CD4-positive, alpha-beta memory T cell (primary cell): ENCODE results near the gene RHBDL1. TPM values are rescaled to one million over a fixed set of nuclear protein-coding genes. Genes with fewer than 3 reads are reported as not detected.

Experiments
- CTCF ChIA-PET: fragments of 350-600 bp; sonication (Branson Sonifier 250); formaldehyde crosslinking; loops from one replicate; lab custom pipeline; 2021; ENCODE audit warnings: inconsistent platforms; ENCODE audit not compliant: partially characterized antibody; lab: Charles Lee
- POLR2A ChIA-PET: fragments of 350-600 bp; sonication (Branson Sonifier 250); formaldehyde crosslinking; loops from one replicate; lab custom pipeline; 2021; ENCODE audit not compliant: partially characterized antibody; lab: Charles Lee
- DNase-seq, 5 donors: peaks; one replicate each; pipeline versions ENCODE4 v3.0.0 to v3.0.0-alpha.2; 2020 to 2022; ENCODE audit warnings: mixed read lengths in 1 of 5
- H3K27ac ChIP-seq: one replicate; pipeline ENCODE4 v1.7.0; 2013; ENCODE audit warnings: low read depth, low read length
- H3K27me3 ChIP-seq: 2 replicates; pipeline ENCODE4 v1.7.0; 2013; ENCODE audit warnings: mild to moderate bottlenecking, low read length, moderate library complexity; ENCODE audit not compliant: insufficient read depth
- H3K36me3 ChIP-seq: 2 replicates; pipeline ENCODE4 v1.7.0; 2013; ENCODE audit warnings: mild to moderate bottlenecking, low read length, moderate library complexity; ENCODE audit not compliant: insufficient read depth
- H3K4me1 ChIP-seq: 2 replicates; pipeline ENCODE4 v1.7.0; 2013; ENCODE audit warnings: mild to moderate bottlenecking, low read length, moderate library complexity; ENCODE audit not compliant: insufficient read depth
- H3K4me3 ChIP-seq, 2 donors: one replicate each; pipeline ENCODE4 v1.7.0; 2013; ENCODE audit warnings: low read length in 2 of 2, mild to moderate bottlenecking in 1 of 2
- H3K9me3 ChIP-seq, 2 donors: one replicate each; pipeline ENCODE4 v1.7.0; 2013; ENCODE audit warnings: low read length in 2 of 2, control low read depth in 1 of 2; ENCODE audit not compliant: control insufficient read depth in 1 of 2
- H3K27ac Mint-ChIP-seq, 7 donors: one replicate each; pipeline ENCODE4 v1.8.0; 2020 to 2021; ENCODE audit warnings: mixed read lengths in 7 of 7, mild to moderate bottlenecking in 6 of 7, inconsistent platforms in 3 of 7, moderate library complexity in 3 of 7
- H3K27me3 Mint-ChIP-seq, 2 donors: one replicate each; pipeline ENCODE4 v1.8.0; 2020 to 2021; ENCODE audit warnings: mixed read lengths in 2 of 2
- H3K36me3 Mint-ChIP-seq, 2 donors: one replicate each; pipeline ENCODE4 v1.8.0; 2020 to 2021; ENCODE audit warnings: mixed read lengths in 2 of 2, inconsistent platforms in 1 of 2, mild to moderate bottlenecking in 1 of 2
- H3K4me1 Mint-ChIP-seq, 4 donors: one replicate each; pipeline ENCODE4 v1.8.0; 2020 to 2021; ENCODE audit warnings: mixed read lengths in 4 of 4, mild to moderate bottlenecking in 1 of 4
- H3K4me3 Mint-ChIP-seq, 8 donors: one replicate each; pipeline ENCODE4 v1.8.0; 2020 to 2021; ENCODE audit warnings: mixed read lengths in 8 of 8, mild to moderate bottlenecking in 7 of 8, moderate library complexity in 6 of 8, inconsistent platforms in 3 of 8
- H3K9me3 Mint-ChIP-seq, 8 donors: one replicate each; pipeline ENCODE4 v1.8.0; 2020 to 2021; ENCODE audit warnings: mixed read lengths in 8 of 8, mild to moderate bottlenecking in 5 of 8, inconsistent platforms in 3 of 8, moderate library complexity in 1 of 8
- intact Hi-C: fragments of 100-400 bp; cut with micrococcal nuclease; formaldehyde crosslinking; loops from one replicate; pipeline ENCODE4 v1.15.1; 2023
- polyA plus RNA-seq, 2 donors: library from polyadenylated mRNA; unstranded; fragments of 300-500 nt; fragmentation: Illumina TruSeq; gene quantifications; one replicate each; pipeline ENCODE4 v1.2.3, GENCODE V29; 2021
- total RNA-seq, 2 experiments: library from RNA; stranded (reverse); gene quantifications; one replicate each; pipeline ENCODE4 v1.2.3, GENCODE V29; 2021

Gene RHBDL1
- total and polyA plus RNA-seq, 4 experiments from 2014 or later: 2.1 to 2.8 (median 2.3) TPM

GRCh38 chr16:727291-727977 lies 52.0 kb downstream of the RHBDL1 start:
- H3K27me3 ChIP-seq: no peaks in the 10 kb centered on the region
- H3K4me3 ChIP-seq: peak overlapping the region; percentile 61 to 70
- peaks cover 0 to 2% (median 0%) of the 10 kb centered on the region in 8 donors for H3K9me3 Mint-ChIP-seq
- peaks cover 0 to 10% (median 0%) of the 10 kb centered on the region in 4 donors for H3K4me1 Mint-ChIP-seq
- H3K27me3 Mint-ChIP-seq: no peaks in the 10 kb centered on the region
- peaks cover 11% of the 10 kb centered on the region for H3K4me1 ChIP-seq
- ChIA-PET POLR2A (interaction anchor here (0.6 to 12.9 kb wide), 10 partner anchors 7 to 61 kb away, joined by 3 to 166 read pairs (median 4); partner anchors contain the start of genes ANTKMT, CHTF18, JMJD8 and METRN), CTCF (interaction anchor here (1.5 kb wide), 1 partner anchor 15 kb away, joined by 7 read pairs; no protein-coding TSS in a partner anchor)
- peak overlapping the region; percentile 44 for H3K27ac ChIP-seq
- H3K36me3 ChIP-seq: no peaks in the 10 kb centered on the region
- H3K4me3 Mint-ChIP-seq: peak overlapping the region in 6 of 8 donors; percentile 29 to 70 (median 47)
- H3K36me3 Mint-ChIP-seq: peaks cover 0 to 3% of the 10 kb centered on the region in 2 donors
- no peaks in the 10 kb centered on the region for H3K9me3 ChIP-seq
- intact Hi-C loops: loop anchor here (2.0 kb wide), 1 partner anchor 13 kb away; the partner anchor contains the start of gene CIAO3
- H3K27ac Mint-ChIP-seq: no peak overlapping the region
- no peak for DNase-seq

Other genes with a start within 250 kb of the RHBDL1 start
- gene CAPN15, start 148.0 kb upstream of the RHBDL1 start, total RNA-seq: 10 to 100 TPM; 74.0 to 77.4 TPM
- 10 to 100 TPM in 1 of 2 donors, 1 to 10 TPM in 1; 5.3 to 14.1 TPM for gene CAPN15, start 148.0 kb upstream of the RHBDL1 start, polyA plus RNA-seq
- not detected for gene PRR35, start 115.3 kb upstream of the RHBDL1 start, total RNA-seq
- gene PRR35, start 115.3 kb upstream of the RHBDL1 start, polyA plus RNA-seq: not detected
- 1 to 10 TPM; 2.4 to 3.2 TPM for gene NHLRC4, start 108.7 kb upstream of the RHBDL1 start, total RNA-seq
- 1 to 10 TPM; 2.1 to 2.7 TPM for gene NHLRC4, start 108.7 kb upstream of the RHBDL1 start, polyA plus RNA-seq
- gene PIGQ, start 105.7 kb upstream of the RHBDL1 start, total RNA-seq: 10 to 100 TPM; 61.4 to 63.3 TPM
- gene PIGQ, start 105.7 kb upstream of the RHBDL1 start, polyA plus RNA-seq: 10 to 100 TPM in 1 of 2 donors, 1 to 10 TPM in 1; 7.2 to 12.5 TPM
- 10 to 100 TPM; 22.0 to 25.6 TPM for gene RAB40C, start 85.6 kb upstream of the RHBDL1 start, total RNA-seq
- gene RAB40C, start 85.6 kb upstream of the RHBDL1 start, polyA plus RNA-seq: 10 to 100 TPM in 1 of 2 donors, 1 to 10 TPM in 1; 6.8 to 17.7 TPM
- under 1 TPM; 0.67 to 0.86 TPM for gene WFIKKN1, start 44.7 kb upstream of the RHBDL1 start, total RNA-seq
- gene WFIKKN1, start 44.7 kb upstream of the RHBDL1 start, polyA plus RNA-seq: under 1 TPM in 1 of 2 donors, not detected in 1; 0.09 TPM
- gene METTL26, start 39.4 kb upstream of the RHBDL1 start, total RNA-seq: 10 to 100 TPM; 68.4 to 74.1 TPM
- 100 to 1,000 TPM in 1 of 2 donors, 10 to 100 TPM in 1; 90.1 to 106 TPM for gene METTL26, start 39.4 kb upstream of the RHBDL1 start, polyA plus RNA-seq
- 10 to 100 TPM; 28.3 to 30.5 TPM for gene MCRIP2, start 33.8 kb upstream of the RHBDL1 start, total RNA-seq
- 10 to 100 TPM; 34.6 to 45.5 TPM for gene MCRIP2, start 33.8 kb upstream of the RHBDL1 start, polyA plus RNA-seq
- gene WDR90, start 26.3 kb upstream of the RHBDL1 start, total RNA-seq: 10 to 100 TPM; 18.0 to 19.7 TPM
- gene WDR90, start 26.3 kb upstream of the RHBDL1 start, polyA plus RNA-seq: 1 to 10 TPM in 1 of 2 donors, under 1 TPM in 1; 0.96 to 1.7 TPM
- gene RHOT2, start 7.5 kb upstream of the RHBDL1 start, total RNA-seq: 100 to 1,000 TPM; 254 to 263 TPM
- 10 to 100 TPM; 46.6 to 54.3 TPM for gene RHOT2, start 7.5 kb upstream of the RHBDL1 start, polyA plus RNA-seq
- gene STUB1, start 4.7 kb downstream of the RHBDL1 start, total RNA-seq: 100 to 1,000 TPM in 1 of 2 experiments, 10 to 100 TPM in 1; 97.2 to 110 TPM
- gene STUB1, start 4.7 kb downstream of the RHBDL1 start, polyA plus RNA-seq: 100 to 1,000 TPM; 147 to 181 TPM
- 10 to 100 TPM; 45.0 to 49.0 TPM for gene JMJD8, start 8.7 kb downstream of the RHBDL1 start, total RNA-seq
- gene JMJD8, start 8.7 kb downstream of the RHBDL1 start, polyA plus RNA-seq: 10 to 100 TPM; 43.9 to 60.3 TPM
- gene WDR24, start 14.7 kb downstream of the RHBDL1 start, total RNA-seq: 10 to 100 TPM; 15.5 to 16.1 TPM
- gene WDR24, start 14.7 kb downstream of the RHBDL1 start, polyA plus RNA-seq: 10 to 100 TPM; 10.2 to 12.2 TPM
- 10 to 100 TPM; 58.4 to 59.5 TPM for gene FBXL16, start 30.1 kb downstream of the RHBDL1 start, total RNA-seq
- gene FBXL16, start 30.1 kb downstream of the RHBDL1 start, polyA plus RNA-seq: 10 to 100 TPM in 1 of 2 donors, 1 to 10 TPM in 1; 9.3 to 38.6 TPM
- 1 to 10 TPM; 6.9 to 7.7 TPM for gene METRN, start 39.4 kb downstream of the RHBDL1 start, total RNA-seq
- gene METRN, start 39.4 kb downstream of the RHBDL1 start, polyA plus RNA-seq: 10 to 100 TPM in 1 of 2 donors, 1 to 10 TPM in 1; 8.3 to 18.8 TPM
- 10 to 100 TPM; 21.5 to 23.5 TPM for gene ANTKMT, start 45.5 kb downstream of the RHBDL1 start, total RNA-seq
- gene ANTKMT, start 45.5 kb downstream of the RHBDL1 start, polyA plus RNA-seq: 10 to 100 TPM; 14.5 to 36.4 TPM
- gene CCDC78, start 50.8 kb downstream of the RHBDL1 start, total RNA-seq: 1 to 10 TPM; 4.5 to 5.1 TPM
- gene CCDC78, start 50.8 kb downstream of the RHBDL1 start, polyA plus RNA-seq: not detected
- gene HAGHL, start 51.4 kb downstream of the RHBDL1 start, total RNA-seq: 10 to 100 TPM; 17.2 to 24.4 TPM
- 1 to 10 TPM; 2.2 to 4.0 TPM for gene HAGHL, start 51.4 kb downstream of the RHBDL1 start, polyA plus RNA-seq
- 10 to 100 TPM; 58.2 TPM for gene CIAO3, start 65.3 kb downstream of the RHBDL1 start, total RNA-seq
- 10 to 100 TPM; 10.8 to 26.1 TPM for gene CIAO3, start 65.3 kb downstream of the RHBDL1 start, polyA plus RNA-seq
- gene MSLN, start 85.1 kb downstream of the RHBDL1 start, total RNA-seq: not detected
- gene MSLN, start 85.1 kb downstream of the RHBDL1 start, polyA plus RNA-seq: not detected
- gene RPUSD1, start 112.7 kb downstream of the RHBDL1 start, total RNA-seq: 10 to 100 TPM; 26.9 to 31.1 TPM
- 10 to 100 TPM; 19.9 to 29.7 TPM for gene RPUSD1, start 112.7 kb downstream of the RHBDL1 start, polyA plus RNA-seq
- gene CHTF18, start 112.9 kb downstream of the RHBDL1 start, total RNA-seq: 10 to 100 TPM; 42.1 to 46.9 TPM
- 1 to 10 TPM; 3.0 to 6.0 TPM for gene CHTF18, start 112.9 kb downstream of the RHBDL1 start, polyA plus RNA-seq
- gene GNG13, start 125.1 kb downstream of the RHBDL1 start, total RNA-seq: not detected
- gene GNG13, start 125.1 kb downstream of the RHBDL1 start, polyA plus RNA-seq: not detected